Epithelial cell of esophagus (primary cell): ENCODE results near the gene SH2D7.

Source experiments
- DNase-seq: peaks from one replicate; pipeline ENCODE4 v3.0.0; 2010; ENCODE audit warnings: low read depth
- H3K4me3 ChIP-seq: 2 replicates; pipeline ENCODE4 v1.5.1; 2011; ENCODE audit warnings: mild to moderate bottlenecking, low read length, control low read depth
- TF ChIP-seq, protein P1 (sequence below): IDR thresholded peaks from 2 replicates; pipeline ENCODE4 v1.5.1; 2011; ENCODE audit warnings: low read depth, mild to moderate bottlenecking, low read length, control low read depth, inconsistent platforms; ENCODE audit not compliant: insufficient read depth; ENCODE audit errors: missing control alignments

Gene SH2D7

DNA sequence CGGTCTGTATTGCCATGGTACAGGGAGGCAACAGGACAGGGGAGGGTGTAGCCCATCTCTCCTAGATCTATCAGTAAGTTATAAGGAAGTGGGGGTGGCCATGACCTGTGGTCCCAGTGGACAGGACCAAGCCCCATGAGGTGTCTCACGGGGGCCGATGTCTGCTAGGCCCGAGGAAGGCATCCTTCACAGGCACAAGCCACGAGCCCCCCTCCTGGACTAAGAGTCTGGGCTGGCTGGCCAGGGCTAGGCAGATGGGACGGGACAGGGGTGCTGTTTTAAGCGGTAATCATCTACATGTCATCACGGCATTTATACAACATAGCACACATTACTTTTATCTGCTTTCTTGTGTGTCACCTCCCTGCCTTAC lies 12.3 kb upstream of the SH2D7 start:
- TF ChIP-seq, protein P1, sequence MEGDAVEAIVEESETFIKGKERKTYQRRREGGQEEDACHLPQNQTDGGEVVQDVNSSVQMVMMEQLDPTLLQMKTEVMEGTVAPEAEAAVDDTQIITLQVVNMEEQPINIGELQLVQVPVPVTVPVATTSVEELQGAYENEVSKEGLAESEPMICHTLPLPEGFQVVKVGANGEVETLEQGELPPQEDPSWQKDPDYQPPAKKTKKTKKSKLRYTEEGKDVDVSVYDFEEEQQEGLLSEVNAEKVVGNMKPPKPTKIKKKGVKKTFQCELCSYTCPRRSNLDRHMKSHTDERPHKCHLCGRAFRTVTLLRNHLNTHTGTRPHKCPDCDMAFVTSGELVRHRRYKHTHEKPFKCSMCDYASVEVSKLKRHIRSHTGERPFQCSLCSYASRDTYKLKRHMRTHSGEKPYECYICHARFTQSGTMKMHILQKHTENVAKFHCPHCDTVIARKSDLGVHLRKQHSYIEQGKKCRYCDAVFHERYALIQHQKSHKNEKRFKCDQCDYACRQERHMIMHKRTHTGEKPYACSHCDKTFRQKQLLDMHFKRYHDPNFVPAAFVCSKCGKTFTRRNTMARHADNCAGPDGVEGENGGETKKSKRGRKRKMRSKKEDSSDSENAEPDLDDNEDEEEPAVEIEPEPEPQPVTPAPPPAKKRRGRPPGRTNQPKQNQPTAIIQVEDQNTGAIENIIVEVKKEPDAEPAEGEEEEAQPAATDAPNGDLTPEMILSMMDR: no peak
- H3K4me3 ChIP-seq: no peak overlapping the region
- DNase-seq: no peak

DNA sequence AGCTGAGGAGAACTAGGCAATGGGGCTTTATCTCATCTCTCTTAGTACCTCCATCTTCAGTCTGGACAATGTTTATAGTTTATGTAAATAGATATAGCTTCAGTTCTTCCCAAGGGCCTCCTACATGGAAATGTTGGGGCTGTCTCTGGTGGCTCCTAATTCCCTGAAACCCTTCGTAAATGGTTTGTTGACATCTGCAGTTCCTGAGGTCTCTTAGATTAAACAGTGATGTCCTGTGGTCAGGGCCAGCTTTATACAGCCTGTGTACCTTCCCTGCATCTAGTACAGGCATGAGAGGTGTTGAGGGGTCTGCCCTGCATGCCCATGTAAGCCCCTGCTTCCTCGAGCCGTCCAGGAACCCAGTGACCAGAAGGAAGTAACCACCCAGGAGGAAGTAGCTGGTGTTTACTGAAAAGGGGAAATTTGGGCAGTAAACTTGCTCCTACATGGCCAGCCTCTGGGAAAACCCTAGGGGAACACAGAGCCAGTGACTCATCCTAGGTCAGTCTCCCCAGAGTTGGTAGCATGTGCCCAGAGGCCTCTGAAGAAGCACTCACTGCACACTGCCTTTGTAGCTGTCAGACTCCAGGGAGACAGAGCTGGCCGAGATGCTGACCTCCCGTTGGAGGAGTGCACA lies 10.1 kb upstream of the SH2D7 start:
- H3K4me3 ChIP-seq: no peak overlapping the region
- TF ChIP-seq, protein P1: no peak
- DNase-seq: peak; percentile 60

DNA sequence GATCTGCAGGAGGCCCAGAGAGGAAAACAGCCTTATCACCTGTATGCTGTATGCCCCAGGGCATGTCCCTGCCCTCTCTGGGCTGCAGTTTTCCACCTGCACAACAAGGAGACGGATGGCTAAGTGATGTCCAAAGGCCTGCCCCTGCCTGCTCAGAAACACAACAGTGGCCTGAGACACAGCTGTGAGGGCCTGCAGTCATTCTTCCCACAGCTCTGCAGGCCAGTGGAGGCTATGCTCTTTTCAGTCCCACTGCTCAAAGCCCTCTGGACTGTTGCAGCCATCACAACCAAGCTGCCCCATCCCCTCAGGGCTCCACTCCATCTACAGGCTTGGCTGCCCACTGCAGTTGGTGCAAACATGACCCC lies 9.6 kb upstream of the SH2D7 start:
- TF ChIP-seq, protein P1: no peak
- no peak for DNase-seq

DNA sequence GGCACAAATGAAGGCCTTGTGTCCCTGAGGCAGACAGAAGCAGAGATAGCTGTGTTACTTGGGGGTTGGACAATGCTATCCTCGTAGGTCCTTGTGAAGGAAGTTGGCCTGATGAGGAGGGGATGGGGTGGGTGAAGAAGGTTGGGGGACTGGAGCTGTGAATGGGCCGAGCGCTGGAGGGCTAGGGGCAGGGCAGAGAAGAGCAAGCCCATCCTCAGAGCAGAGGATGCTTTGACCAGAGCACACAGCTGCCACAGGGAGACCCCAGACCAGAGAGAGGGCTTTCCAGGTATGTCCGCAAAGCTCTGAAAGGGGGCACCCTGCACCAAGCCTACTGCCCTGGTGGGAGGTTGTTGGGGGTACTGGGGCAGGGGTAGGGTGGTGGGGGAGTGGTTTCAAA lies 9.2 kb upstream of the SH2D7 start:
- TF ChIP-seq, protein P1: no peak
- no peak overlapping the region for H3K4me3 ChIP-seq
- no peak for DNase-seq

More for the DNA sequence above, 9.6 kb upstream of the SH2D7 start:
- no peak overlapping the region for H3K4me3 ChIP-seq

DNA sequence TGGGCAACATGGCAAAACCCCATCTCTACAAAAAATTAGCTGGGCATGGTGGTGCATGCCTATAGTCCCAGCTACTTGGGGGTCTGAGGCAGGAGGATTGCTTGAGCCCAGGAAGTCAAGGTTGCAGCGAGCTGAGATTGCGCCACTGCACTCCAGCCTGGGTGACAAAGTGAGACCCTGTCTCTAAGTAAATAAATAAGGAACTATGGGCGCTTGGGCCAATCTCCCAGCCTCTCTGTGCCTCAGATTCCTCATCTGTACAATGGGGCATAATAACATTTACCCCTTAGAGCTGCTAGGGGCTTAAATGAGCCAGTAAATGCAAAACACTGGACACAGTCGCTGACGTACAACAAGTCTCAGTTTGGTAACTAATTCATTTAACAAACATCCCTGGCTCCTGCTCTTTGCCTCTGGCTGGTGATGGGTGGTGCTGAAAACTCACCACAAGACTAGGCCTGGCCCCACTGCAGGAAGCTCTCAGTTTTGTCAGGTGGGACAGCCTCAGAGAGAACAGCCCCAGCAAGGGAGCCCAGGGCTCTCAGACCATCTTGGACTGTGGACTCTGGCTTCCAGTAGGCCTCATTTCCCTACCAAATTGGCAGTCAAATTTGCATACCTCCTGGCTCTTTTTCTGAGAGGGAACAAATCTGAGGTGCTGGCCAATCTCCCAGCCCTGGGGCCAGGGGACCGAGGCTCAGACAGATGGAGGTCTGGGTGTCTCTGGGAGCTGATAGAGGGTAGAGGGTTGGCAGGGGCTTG lies 8.5 kb upstream of the SH2D7 start:
- no peak for DNase-seq
- H3K4me3 ChIP-seq: no peak overlapping the region
- TF ChIP-seq, protein P1: no peak

DNA sequence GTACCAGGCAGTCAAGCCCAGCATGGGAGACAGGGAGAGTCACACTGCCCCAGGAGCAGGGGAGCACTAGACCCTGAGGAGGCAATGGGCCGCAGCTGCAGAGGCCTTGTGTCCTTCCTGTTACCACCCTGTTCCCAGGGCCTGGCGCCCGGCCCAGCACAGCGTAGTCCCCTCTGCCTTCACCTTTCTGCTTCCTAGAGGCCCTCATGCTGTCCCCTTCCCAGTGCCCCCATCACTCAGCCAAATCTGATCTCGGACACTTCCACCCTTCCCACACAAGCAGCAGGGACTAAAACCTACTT lies 8.0 kb upstream of the SH2D7 start:
- H3K4me3 ChIP-seq: no peak overlapping the region
- TF ChIP-seq, protein P1: no peak
- no peak for DNase-seq

DNA sequence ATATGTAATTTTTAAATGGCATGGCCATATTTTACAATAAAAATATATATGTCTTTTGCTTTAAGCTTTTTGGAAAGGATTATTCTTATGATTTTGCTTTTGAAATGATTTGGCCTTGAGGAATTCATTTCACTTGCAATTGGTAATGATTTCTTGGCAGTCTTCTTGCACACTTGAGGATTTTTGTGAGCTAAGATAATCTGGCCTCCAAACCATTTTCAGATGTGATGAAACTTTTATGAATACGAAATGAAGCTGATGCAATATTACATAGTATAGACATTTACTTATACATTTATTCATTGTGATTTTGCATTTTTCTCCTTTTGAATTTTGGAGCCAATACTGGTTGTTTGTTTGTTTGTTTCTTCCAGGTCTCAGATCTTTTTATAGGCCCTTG lies 6.4 kb upstream of the SH2D7 start:
- H3K4me3 ChIP-seq: no peak overlapping the region
- TF ChIP-seq, protein P1: no peak
- peak; percentile 42 for DNase-seq
